ENCODE results near the gene MARVELD3. TPM values are rescaled to one million over a fixed set of nuclear protein-coding genes. Genes with fewer than 3 reads are reported as not detected.

Gene MARVELD3
- total and polyA plus RNA-seq, 9 donors: 0.10 to 9.2 (median 0.68) TPM; not detected in 1

- Histone ChIP-seq H3K27ac (no peak overlapping the region), H3K27me3 (no peaks in the 10 kb centered on the region), H3K4me1 (ENCODE audit: insufficient read depth) (peaks cover 8% of the 10 kb centered on the region), H3K9me3 (no peaks in the 10 kb centered on the region), H3K4me3 (no peak overlapping the region), H3K36me3 (no peaks in the 10 kb centered on the region)
- WGBS, 3 donors: 74 to 79% (median 74%) methylated on average over 4 of the region's 4 CpGs
- no peak for TF ChIP-seq CTCF (IDR thresholded peaks at IDR 0.05)
- TF ChIP-seq POLR2A (IDR thresholded peaks at IDR 0.05): no peak
- no peak for TF ChIP-seq EP300 (IDR thresholded peaks at IDR 0.05)
- intact Hi-C loops (cut with DNase I): no loop called here
- DNase-seq: no peak
Observed at GRCh38 chr16:71631776-71632175, 5.8 kb downstream of the MARVELD3 start.

- Histone ChIP-seq H3K4me1 (ENCODE audit: insufficient read depth) (peaks cover 1% of the 10 kb centered on the region), H3K36me3 (no peaks in the 10 kb centered on the region), H3K4me3 (no peak overlapping the region), H3K9me3 (peaks cover 0 to 4% of the 10 kb centered on the region in 2 donors), H3K27me3 (no peaks in the 10 kb centered on the region), H3K27ac (no peak overlapping the region)
- TF ChIP-seq CTCF (IDR thresholded peaks at IDR 0.05) (no peak), EP300 (IDR thresholded peaks at IDR 0.05) (no peak), POLR2A (IDR thresholded peaks at IDR 0.05) (no peak)
- 65 to 75% (median 66%) methylated on average over 2 of the region's 2 CpGs for WGBS, 3 donors
- intact Hi-C loops (cut with DNase I): no loop called here
- no peak for DNase-seq
Observed at GRCh38 chr16:71635632-71636031, 9.6 kb downstream of the MARVELD3 start.

- no peak for TF ChIP-seq CTCF (IDR thresholded peaks at IDR 0.05)
- TF ChIP-seq EP300 (IDR thresholded peaks at IDR 0.05): no peak
- TF ChIP-seq POLR2A (IDR thresholded peaks at IDR 0.05): no peak
- 10 to 19% (median 14%) methylated on average over 3 of the region's 3 CpGs for WGBS, 3 donors
- intact Hi-C loops (cut with DNase I): no loop called here
- Histone ChIP-seq H3K9me3 (peaks cover 0 to 4% of the 10 kb centered on the region in 2 donors), H3K4me1 (ENCODE audit: insufficient read depth) (peaks cover 1% of the 10 kb centered on the region), H3K27ac (no peak overlapping the region), H3K4me3 (no peak overlapping the region), H3K27me3 (no peaks in the 10 kb centered on the region), H3K36me3 (no peaks in the 10 kb centered on the region)
- DNase-seq: no peak
Observed at GRCh38 chr16:71637398-71637797, 11.4 kb downstream of the MARVELD3 start.

GRCh38 chr16:71645450-71645849 lies 19.5 kb downstream of the MARVELD3 start:
- no peaks in the 10 kb centered on the region for H3K4me1 ChIP-seq (ENCODE audit: insufficient read depth)
- DNase-seq: no peak
- H3K9me3 ChIP-seq: peaks cover 0 to under 1% of the 10 kb centered on the region in 2 donors
- WGBS, 3 donors: 68 to 81% (median 79%) methylated on average over 4 of the region's 4 CpGs
- TF ChIP-seq POLR2A (IDR thresholded peaks at IDR 0.05) (no peak), EP300 (IDR thresholded peaks at IDR 0.05) (no peak), CTCF (IDR thresholded peaks at IDR 0.05) (no peak)
- no peaks in the 10 kb centered on the region for H3K36me3 ChIP-seq
- no peak overlapping the region for H3K4me3 ChIP-seq
- no peaks in the 10 kb centered on the region for H3K27me3 ChIP-seq
- no peak overlapping the region for H3K27ac ChIP-seq
- intact Hi-C loops (cut with DNase I): no loop called here

Data from ovary (tissue), 9 donors.